GM12878 (cell line): Measurements from ENCODE around the gene PTP4A1. TPM values are rescaled to one million over a fixed set of nuclear protein-coding genes. Genes with fewer than 3 reads are reported as not detected.
A peak's percentile ranks its signal among the peaks of the same experiment; 100 is the strongest.

Source experiments
- ATAC-seq: fragments of 200-7000 bp; cut with Tn5 transposase; 3 replicates; pipeline ENCODE4 v1.9.1; 2020; ENCODE audit warnings: mild to moderate bottlenecking, moderate library complexity
- BruUV-seq: library from RNA; stranded (reverse); fragments of 400-500 nt; replicated peaks from 2 replicates; lab custom pipeline; 2021; lab: Mats Ljungman, UMichigan
- CTCF ChIA-PET: fragments of 300-600 bp; sonication (Branson Sonifier 250); formaldehyde crosslinking; extraction: SDS; loops from one replicate; lab custom pipeline; 2021; ENCODE audit warnings: inconsistent platforms; lab: Yijun Ruan, JAX
- POLR2A ChIA-PET: fragments of 350-600 bp; formaldehyde crosslinking; extraction: SDS; loops from one replicate; lab custom pipeline; 2021; ENCODE audit warnings: inconsistent platforms; lab: Charles Lee
- RAD21 ChIA-PET: fragments of 300-600 bp; sonication (Branson Sonifier 250); formaldehyde crosslinking; loops from one replicate; lab custom pipeline; 2023; ENCODE audit warnings: antibody characterized with exemption; ENCODE audit not compliant: unreplicated experiment; lab: Charles Lee
- SMC1A ChIA-PET: fragments of 300-600 bp; sonication (Branson Sonifier 250); formaldehyde crosslinking; loops from one replicate; lab custom pipeline; 2023; ENCODE audit not compliant: unreplicated experiment, uncharacterized antibody; lab: Charles Lee
- DNase-seq: peaks from one replicate; pipeline ENCODE4 v3.0.0-alpha.2; 2011; ENCODE audit warnings: low read depth, low spot score
- FAIRE-seq: peaks from 3 replicates; lab custom pipeline; 2011; peaks lifted over from hg19 to GRCh38; lab: Jason Lieb, UNC
- H2AFZ ChIP-seq: 2 replicates; pipeline ENCODE4 v1.6.0; 2011; ENCODE audit warnings: low read depth, low read length, control low read depth; ENCODE audit not compliant: control insufficient read depth
- H3K27ac ChIP-seq: 2 replicates; pipeline ENCODE4 v1.5.1; 2011; ENCODE audit warnings: control low read depth; ENCODE audit not compliant: control insufficient read depth, insufficient read depth
- H3K27me3 ChIP-seq, 2 experiments: replicated peaks in 1 of 2; 2 replicates each; pipeline versions ENCODE4 v1.6.0 to v1.6.1; 2011; ENCODE audit warnings: low read length in 1 of 2; ENCODE audit not compliant: control insufficient read depth in 2 of 2, insufficient read depth in 2 of 2
- H3K36me3 ChIP-seq, 2 experiments: 2 replicates each; pipeline ENCODE4 v1.5.1; 2011; ENCODE audit warnings: low read length in 1 of 2; ENCODE audit not compliant: control insufficient read depth in 2 of 2, insufficient read depth in 2 of 2
- H3K4me1 ChIP-seq: 2 replicates; pipeline ENCODE4 v1.6.1; 2011; ENCODE audit warnings: mild to moderate bottlenecking, low read length, moderate library complexity, mixed read lengths; ENCODE audit not compliant: control insufficient read depth, insufficient read depth
- H3K4me2 ChIP-seq: 2 replicates; pipeline ENCODE4 v1.6.0; 2011; ENCODE audit warnings: control low read depth; ENCODE audit not compliant: control insufficient read depth, insufficient read depth
- H3K4me3 ChIP-seq: fragments of 200-600 bp; sonication (generic); 2 replicates; pipeline ENCODE4 v1.5.1; 2016
- H3K79me2 ChIP-seq: 2 replicates; pipeline ENCODE4 v1.6.0; 2011; ENCODE audit warnings: low read length; ENCODE audit not compliant: control insufficient read depth, insufficient read depth
- H3K9ac ChIP-seq: 2 replicates; pipeline ENCODE4 v1.8.0; 2011; ENCODE audit warnings: low read length, control low read depth, mixed read lengths; ENCODE audit not compliant: control insufficient read depth, insufficient read depth
- H3K9me3 ChIP-seq: replicated peaks from 3 replicates; pipeline ENCODE4 v1.5.1; 2011; ENCODE audit warnings: mild to moderate bottlenecking, low read length; ENCODE audit not compliant: control insufficient read depth, insufficient read depth
- H4K20me1 ChIP-seq: 2 replicates; pipeline ENCODE4 v1.6.0; 2011; ENCODE audit not compliant: control insufficient read depth, insufficient read depth
- ATF2 ChIP-seq: IDR thresholded peaks from 2 replicates; pipeline ENCODE4 v1.6.1; 2012; ENCODE audit warnings: low read length, inconsistent platforms
- BMI1 ChIP-seq: fragments of 450-650 bp; IDR thresholded peaks from 2 replicates; pipeline ENCODE4 v1.6.1; 2016; ENCODE audit warnings: mild to moderate bottlenecking, moderate library complexity, borderline replicate concordance
- CBX5 ChIP-seq: sonication (generic); IDR thresholded peaks from 2 replicates; pipeline ENCODE4 v1.6.1; 2016; ENCODE audit warnings: low read depth, moderate library complexity, mild to moderate bottlenecking, inconsistent platforms
- CEBPZ ChIP-seq: fragments of 150-350 bp; IDR thresholded peaks from 2 replicates; pipeline ENCODE4 v1.6.1; 2016; ENCODE audit warnings: low read depth, low read length
- POU2F2 ChIP-seq: IDR thresholded peaks from 3 replicates; pipeline ENCODE4 v1.6.1; 2011; ENCODE audit warnings: low read depth, mild to moderate bottlenecking, low read length, borderline replicate concordance
- RAD21 ChIP-seq: IDR thresholded peaks from 2 replicates; pipeline ENCODE4 v1.6.1; 2011; ENCODE audit warnings: mild to moderate bottlenecking, low read depth, low read length, moderate library complexity; ENCODE audit not compliant: insufficient read depth
- SIX5 ChIP-seq: IDR thresholded peaks from 2 replicates; pipeline ENCODE4 v1.6.1; 2011; ENCODE audit warnings: mild to moderate bottlenecking, low read depth, low read length, moderate library complexity; ENCODE audit not compliant: severe bottlenecking
- SPI1 ChIP-seq: IDR thresholded peaks from 2 replicates; pipeline ENCODE4 v1.6.1; 2011; ENCODE audit warnings: low read depth, mild to moderate bottlenecking, low read length, moderate library complexity, borderline replicate concordance; ENCODE audit not compliant: insufficient read depth
- SREBF1 ChIP-seq: IDR thresholded peaks from 2 replicates; pipeline ENCODE4 v1.6.1; 2012; ENCODE audit warnings: mild to moderate bottlenecking, low read length
- TAF1 ChIP-seq: IDR thresholded peaks from 2 replicates; pipeline ENCODE4 v1.6.1; 2011; ENCODE audit warnings: mild to moderate bottlenecking, low read depth, low read length, borderline replicate concordance
- WGBS: methylation state at CpG from one replicate; pipeline ENCODE4 v1.1.6; 2016; ENCODE audit warnings: low lambda C conversion rate; ENCODE audit not compliant: insufficient replicate concordance, insufficient coverage; ENCODE audit errors: missing lambda C conversion rate; 5-methylcytosine and 5-hydroxymethylcytosine counted together
- in situ Hi-C: fragments of 300-500 bp; cut with MboI; formaldehyde crosslinking; loops from 9 replicates; pipeline ENCODE4 v1.14.3; 2018; ENCODE audit warnings: mixed read lengths
- intact Hi-C: fragments of 100-400 bp; cut with micrococcal nuclease; formaldehyde crosslinking; loops from one replicate; pipeline ENCODE4 v1.14.2; 2022; ENCODE audit not compliant: unreplicated experiment
- polyA plus RNA-seq, 11 experiments: library from polyadenylated mRNA; depleted of rRNA in 4 of 11; unstranded in 6 of 11; stranded (reverse) in 5 of 11; fragments of >200 nt; fragmentation: Nextera tagmentation in 4 of 11; fragmentation: Illumina TruSeq in 1 of 11; extraction: Ambion mirVana in 4 of 11; extraction: Trizol in 1 of 11; gene quantifications; 1 replicate in 1 of 11; 2 replicates in 10 of 11; pipeline versions ENCODE4 v1.2.1 to v1.2.3, GENCODE V29; 2011 to 2016; ENCODE audit warnings: inconsistent platforms in 2 of 11, missing spikeins in 2 of 11, low read depth in 1 of 11
- total RNA-seq, 4 experiments: library from RNA; depleted of rRNA in 3 of 4; stranded (reverse); fragments of >200 nt in 3 of 4; fragmentation: Illumina TruSeq in 1 of 4; extraction: Trizol in 1 of 4; gene quantifications; 2 replicates each; pipeline versions ENCODE4 v1.2.1 to v1.2.3, GENCODE V29; 2013 to 2021
- TF ChIP-seq, protein P1 (sequence below): fragments of 450-650 bp; conservative IDR thresholded peaks from 2 replicates; pipeline ENCODE4 v1.6.1; 2017; ENCODE audit warnings: mild to moderate bottlenecking, moderate library complexity

The PTP4A1 gene
- total and polyA plus RNA-seq, 10 of the 15 experiments (the other 5 are each of a cell fraction or from before 2014, with no cell fraction given): 8.5 to 190 (median 46.4) TPM; not detected in 2

DNA sequence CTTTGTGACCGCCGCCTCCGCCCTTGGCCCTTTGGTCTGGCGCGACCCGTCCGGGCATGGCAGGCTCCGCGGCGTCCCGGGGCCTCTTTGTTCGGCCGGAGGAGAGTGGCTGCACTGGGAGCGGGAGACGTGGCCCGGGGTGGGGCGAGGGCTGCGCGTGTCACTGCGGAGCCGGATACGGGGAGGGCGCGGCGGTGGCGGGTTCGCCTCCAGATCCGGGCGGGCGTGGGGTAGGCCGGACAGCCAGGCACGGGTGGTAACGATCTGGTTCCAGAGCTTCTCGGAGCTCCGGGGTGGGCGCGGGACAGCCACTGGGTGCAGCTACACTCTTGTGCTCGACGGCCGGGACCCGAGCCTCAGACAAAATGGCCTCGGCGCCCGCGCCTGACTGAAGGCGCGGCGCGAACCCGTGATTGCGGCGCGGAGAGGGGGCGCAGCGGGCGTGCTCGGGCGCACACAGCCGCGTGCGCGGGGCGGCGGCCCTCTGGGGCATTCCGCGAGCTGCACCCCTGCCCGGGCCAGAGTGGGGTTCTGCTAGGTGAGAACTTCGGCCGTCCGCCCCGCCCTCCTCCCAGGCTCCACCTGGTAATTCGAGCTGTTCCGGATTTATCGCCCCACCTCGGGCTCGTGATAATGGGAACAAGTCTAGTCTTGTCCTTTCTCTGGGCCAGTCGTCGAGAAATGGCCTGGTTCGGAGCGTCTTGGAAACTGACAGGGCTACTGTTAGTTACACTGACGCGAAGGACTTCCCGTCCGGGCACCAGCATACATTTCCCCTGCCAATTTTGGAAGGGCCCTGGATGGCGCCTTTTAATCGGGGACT, 1.0 kb downstream of the PTP4A1 start:
- SMC1A ChIA-PET: interaction anchor here (0.9 to 2.3 kb wide), 22 partner anchors 8 to 222 kb away, joined by 3 to 55 read pairs (median 6); no protein-coding TSS in a partner anchor
- no peak for FAIRE-seq
- in situ Hi-C loops: loop anchor here (5.0 kb wide), 1 partner anchor 221 kb away; no protein-coding TSS in a partner anchor
- no TSS peak for BruUV-seq
- peaks cover 53% of the 10 kb centered on the region for H3K79me2 ChIP-seq
- intact Hi-C loops: loop anchor here (1.0 to 5.0 kb wide), 2 partner anchors 68 to 266 kb away; no protein-coding TSS in a partner anchor
- H3K27ac ChIP-seq: peak overlapping the region; percentile 98
- ATAC-seq: peak; percentile 66
- H3K4me2 ChIP-seq: peak overlapping the region; percentile 12
- no peaks in the 10 kb centered on the region for H3K27me3 ChIP-seq
- WGBS: 1% methylated on average over 74 of the region's 86 CpGs
- H3K4me3 ChIP-seq: peak overlapping the region; percentile 80
- H4K20me1 ChIP-seq: no peaks in the 10 kb centered on the region
- peaks cover 0 to 3% of the 10 kb centered on the region in 2 experiments; a peak in 1 of 4 replicates for H3K36me3 ChIP-seq
- POLR2A ChIA-PET: interaction anchor here (0.6 to 2.1 kb wide), 13 partner anchors 12 to 221 kb away, joined by 3 to 13 read pairs (median 3); partner anchors contain the start of gene PHF3
- RAD21 ChIA-PET: interaction anchor here (0.8 to 2.6 kb wide), 24 partner anchors 8 to 224 kb away, joined by 3 to 69 read pairs (median 6); partner anchors contain the start of gene PHF3
- CTCF ChIA-PET: interaction anchor here (0.9 to 2.5 kb wide), 24 partner anchors 11 to 267 kb away, joined by 3 to 52 read pairs (median 4); partner anchors contain the start of gene PHF3
- no peaks in the 10 kb centered on the region; the same call in 1 of the 2 replicates for H3K4me1 ChIP-seq
- H2AFZ ChIP-seq: peak overlapping the region; percentile 29
- DNase-seq: peak; percentile 55
- peak overlapping the region; percentile 82 for H3K9ac ChIP-seq
- H3K9me3 ChIP-seq: no peaks in the 10 kb centered on the region
- TF ChIP-seq CBX5: 0 out of 2 replicates have a peak, but pooled peaks have one; percentile 37
- peak; percentile 27 for TF ChIP-seq SIX5
- peak; percentile 74; the same call in 1 of the 2 replicates for TF ChIP-seq TAF1
- TF ChIP-seq, protein P1, sequence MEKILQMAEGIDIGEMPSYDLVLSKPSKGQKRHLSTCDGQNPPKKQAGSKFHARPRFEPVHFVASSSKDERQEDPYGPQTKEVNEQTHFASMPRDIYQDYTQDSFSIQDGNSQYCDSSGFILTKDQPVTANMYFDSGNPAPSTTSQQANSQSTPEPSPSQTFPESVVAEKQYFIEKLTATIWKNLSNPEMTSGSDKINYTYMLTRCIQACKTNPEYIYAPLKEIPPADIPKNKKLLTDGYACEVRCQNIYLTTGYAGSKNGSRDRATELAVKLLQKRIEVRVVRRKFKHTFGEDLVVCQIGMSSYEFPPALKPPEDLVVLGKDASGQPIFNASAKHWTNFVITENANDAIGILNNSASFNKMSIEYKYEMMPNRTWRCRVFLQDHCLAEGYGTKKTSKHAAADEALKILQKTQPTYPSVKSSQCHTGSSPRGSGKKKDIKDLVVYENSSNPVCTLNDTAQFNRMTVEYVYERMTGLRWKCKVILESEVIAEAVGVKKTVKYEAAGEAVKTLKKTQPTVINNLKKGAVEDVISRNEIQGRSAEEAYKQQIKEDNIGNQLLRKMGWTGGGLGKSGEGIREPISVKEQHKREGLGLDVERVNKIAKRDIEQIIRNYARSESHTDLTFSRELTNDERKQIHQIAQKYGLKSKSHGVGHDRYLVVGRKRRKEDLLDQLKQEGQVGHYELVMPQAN: no peak; the same call in 1 of the 2 replicates
- no peak for TF ChIP-seq BMI1
- peak; percentile 15; the same call in 2 of the 3 replicates for TF ChIP-seq POU2F2
- no peak; the same call in 1 of the 2 replicates for TF ChIP-seq SPI1
- no peak for TF ChIP-seq CEBPZ
- TF ChIP-seq RAD21: no peak
- TF ChIP-seq SREBF1: no peak
- TF ChIP-seq ATF2: peak; percentile 37; the same call in 1 of the 2 replicates
